GM12878 (cell line): ENCODE measurements around the gene ADAMTSL2.

ENCODE experiments used
- ESRRA ChIP-seq: IDR thresholded peaks from 2 replicates; pipeline ENCODE4 v1.6.1; 2012; ENCODE audit warnings: mild to moderate bottlenecking, low read length, improper control_type of control experiment
- EZH2 ChIP-seq: IDR thresholded peaks from 2 replicates; pipeline ENCODE4 v1.6.1; 2012; ENCODE audit warnings: low read depth, mild to moderate bottlenecking, control low read depth, inconsistent platforms, low read length, borderline replicate concordance; ENCODE audit not compliant: control insufficient read depth
- GABPA ChIP-seq: IDR thresholded peaks from 2 replicates; pipeline ENCODE4 v1.6.1; 2014; ENCODE audit warnings: antibody characterized with exemption, low read depth, mild to moderate bottlenecking, inconsistent platforms
- HDAC2 ChIP-seq: fragments of 200-600 bp; sonication (generic); IDR thresholded peaks from 2 replicates; pipeline ENCODE4 v1.6.1; 2017
- JUND ChIP-seq: IDR thresholded peaks from 2 replicates; pipeline ENCODE4 v1.6.1; 2012; ENCODE audit warnings: low read depth, mild to moderate bottlenecking, low read length, improper control_type of control experiment, moderate library complexity
- KDM1A ChIP-seq: fragments of 200-600 bp; sonication (generic); IDR thresholded peaks from 2 replicates; pipeline ENCODE4 v1.6.1; 2016; ENCODE audit warnings: borderline replicate concordance
- MXI1 ChIP-seq: fragments of 150-350 bp; IDR thresholded peaks from 2 replicates; pipeline ENCODE4 v1.6.1; 2011; ENCODE audit warnings: low read depth, mild to moderate bottlenecking, inconsistent platforms, low read length, improper control_type of control experiment
- NRF1 ChIP-seq: conservative IDR thresholded peaks from 2 replicates; pipeline ENCODE4 v1.6.1; 2011; ENCODE audit warnings: mild to moderate bottlenecking, low read depth, low read length, improper control_type of control experiment
- POLR2A ChIP-seq: IDR thresholded peaks from 2 replicates; pipeline ENCODE4 v1.6.1; 2011; ENCODE audit warnings: low read depth, mild to moderate bottlenecking, low read length
- PRDM15 ChIP-seq: fragments of 450-650 bp; formaldehyde crosslinking; IDR thresholded peaks from 2 replicates; pipeline ENCODE4 v1.4.0; 2020; ENCODE audit warnings: mild to moderate bottlenecking, moderate library complexity
- TF ChIP-seq, protein P1 (sequence below), 3 experiments: IDR thresholded peaks in 2 of 3; conservative IDR thresholded peaks in 1 of 3; 2 replicates each; pipeline ENCODE4 v1.5.1; 2011; ENCODE audit warnings: low read depth in 3 of 3, low read length in 3 of 3, mild to moderate bottlenecking in 3 of 3, control low read depth in 2 of 3, moderate library complexity in 2 of 3, inconsistent platforms in 1 of 3, mixed read lengths in 1 of 3; ENCODE audit not compliant: control insufficient read depth in 2 of 3, insufficient read depth in 1 of 3; ENCODE audit errors: extremely low read depth in 1 of 3
- TF ChIP-seq, protein P2 (sequence below): fragments of 450-650 bp; IDR thresholded peaks from 2 replicates; pipeline ENCODE4 v1.6.1; 2017; ENCODE audit warnings: mild to moderate bottlenecking
- TF ChIP-seq, protein P3 (sequence below): IDR thresholded peaks from 2 replicates; pipeline ENCODE4 v1.6.1; 2012; ENCODE audit warnings: low read depth, low read length, improper control_type of control experiment

DNA sequence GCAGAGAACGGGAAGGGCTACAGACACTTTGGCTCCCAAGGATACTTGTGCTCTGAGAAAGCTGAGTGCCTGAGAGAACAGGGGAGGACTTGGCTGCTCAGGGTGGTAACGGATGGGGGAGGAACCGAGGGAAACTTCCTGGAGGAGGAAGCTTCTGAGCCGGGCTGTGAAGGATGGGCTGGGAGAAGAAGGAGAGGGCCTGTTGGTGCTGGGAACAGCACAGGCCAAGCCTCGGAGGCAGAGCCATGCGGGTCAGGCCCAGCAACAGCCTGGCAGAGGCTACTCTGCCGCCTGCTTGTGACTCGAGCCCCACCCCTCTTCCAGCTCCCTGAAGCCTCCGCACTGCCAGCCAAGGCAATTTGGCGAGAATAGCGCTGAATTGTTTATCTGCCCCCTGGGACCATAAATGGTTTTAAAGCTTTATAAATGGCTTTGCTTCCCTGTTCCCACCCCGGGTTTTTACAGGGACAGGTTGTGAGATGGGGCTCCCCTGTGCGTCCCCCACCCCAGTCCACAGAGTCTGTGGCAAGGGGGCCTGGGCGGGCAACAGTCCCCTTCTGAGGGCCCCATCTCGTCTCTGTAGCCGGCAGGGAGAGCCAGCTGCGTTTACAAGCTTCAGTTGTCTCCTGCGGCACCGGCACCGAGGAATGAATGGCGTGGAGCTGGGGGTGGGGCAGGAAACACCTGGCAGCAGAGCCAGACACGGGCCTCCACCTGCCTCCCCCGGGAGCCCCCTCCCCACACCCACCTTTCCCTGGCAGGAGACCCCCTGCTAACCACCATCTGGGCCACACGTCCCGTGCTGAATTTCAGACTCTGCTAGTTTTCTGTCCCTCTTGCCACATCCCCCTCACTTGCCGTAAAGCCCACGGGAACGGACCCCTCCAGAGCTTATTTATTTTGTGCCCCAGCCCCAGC is 50.3 kb downstream of the ADAMTSL2 start:
- TF ChIP-seq MXI1 (no peak), NRF1 (no peak), POLR2A (no peak), PRDM15 (CRISPR knock-in tag) (no peak), ESRRA (no peak), HDAC2 (no peak), EZH2 (no peak), GABPA (no peak), JUND (no peak), KDM1A (no peak)
- TF ChIP-seq, protein P1, sequence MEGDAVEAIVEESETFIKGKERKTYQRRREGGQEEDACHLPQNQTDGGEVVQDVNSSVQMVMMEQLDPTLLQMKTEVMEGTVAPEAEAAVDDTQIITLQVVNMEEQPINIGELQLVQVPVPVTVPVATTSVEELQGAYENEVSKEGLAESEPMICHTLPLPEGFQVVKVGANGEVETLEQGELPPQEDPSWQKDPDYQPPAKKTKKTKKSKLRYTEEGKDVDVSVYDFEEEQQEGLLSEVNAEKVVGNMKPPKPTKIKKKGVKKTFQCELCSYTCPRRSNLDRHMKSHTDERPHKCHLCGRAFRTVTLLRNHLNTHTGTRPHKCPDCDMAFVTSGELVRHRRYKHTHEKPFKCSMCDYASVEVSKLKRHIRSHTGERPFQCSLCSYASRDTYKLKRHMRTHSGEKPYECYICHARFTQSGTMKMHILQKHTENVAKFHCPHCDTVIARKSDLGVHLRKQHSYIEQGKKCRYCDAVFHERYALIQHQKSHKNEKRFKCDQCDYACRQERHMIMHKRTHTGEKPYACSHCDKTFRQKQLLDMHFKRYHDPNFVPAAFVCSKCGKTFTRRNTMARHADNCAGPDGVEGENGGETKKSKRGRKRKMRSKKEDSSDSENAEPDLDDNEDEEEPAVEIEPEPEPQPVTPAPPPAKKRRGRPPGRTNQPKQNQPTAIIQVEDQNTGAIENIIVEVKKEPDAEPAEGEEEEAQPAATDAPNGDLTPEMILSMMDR (IDR thresholded peaks at IDR 0.05 in 2 of 3, conservative IDR thresholded peaks at IDR 0.05 in 1 of 3; ENCODE audit: control insufficient read depth in 2 of 3, extremely low read depth in 1 of 3, insufficient read depth in 1 of 3, low read depth in 3 of 3, low read length in 3 of 3) = no peak
- TF ChIP-seq, protein P2, sequence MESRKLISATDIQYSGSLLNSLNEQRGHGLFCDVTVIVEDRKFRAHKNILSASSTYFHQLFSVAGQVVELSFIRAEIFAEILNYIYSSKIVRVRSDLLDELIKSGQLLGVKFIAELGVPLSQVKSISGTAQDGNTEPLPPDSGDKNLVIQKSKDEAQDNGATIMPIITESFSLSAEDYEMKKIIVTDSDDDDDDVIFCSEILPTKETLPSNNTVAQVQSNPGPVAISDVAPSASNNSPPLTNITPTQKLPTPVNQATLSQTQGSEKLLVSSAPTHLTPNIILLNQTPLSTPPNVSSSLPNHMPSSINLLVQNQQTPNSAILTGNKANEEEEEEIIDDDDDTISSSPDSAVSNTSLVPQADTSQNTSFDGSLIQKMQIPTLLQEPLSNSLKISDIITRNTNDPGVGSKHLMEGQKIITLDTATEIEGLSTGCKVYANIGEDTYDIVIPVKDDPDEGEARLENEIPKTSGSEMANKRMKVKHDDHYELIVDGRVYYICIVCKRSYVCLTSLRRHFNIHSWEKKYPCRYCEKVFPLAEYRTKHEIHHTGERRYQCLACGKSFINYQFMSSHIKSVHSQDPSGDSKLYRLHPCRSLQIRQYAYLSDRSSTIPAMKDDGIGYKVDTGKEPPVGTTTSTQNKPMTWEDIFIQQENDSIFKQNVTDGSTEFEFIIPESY = no peak
- TF ChIP-seq, protein P3, sequence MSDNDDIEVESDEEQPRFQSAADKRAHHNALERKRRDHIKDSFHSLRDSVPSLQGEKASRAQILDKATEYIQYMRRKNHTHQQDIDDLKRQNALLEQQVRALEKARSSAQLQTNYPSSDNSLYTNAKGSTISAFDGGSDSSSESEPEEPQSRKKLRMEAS = no peak
